ENCODE data around the gene MNAT1. TPM values are rescaled to one million over a fixed set of nuclear protein-coding genes. Genes with fewer than 3 reads are reported as not detected.
"Not testable (repeated sequence)": the region's sequence is repeated elsewhere in the genome, so short reads cannot be mapped to it uniquely, and the experiment has no call there.

MNAT1 gene
- total RNA-seq, 2 experiments from 2014 or later: 36.2 to 40.3 TPM

- H3K36me3 Mint-ChIP-seq (ENCODE audit: low read depth): peaks cover 14% of the 10 kb centered on the region
- ATAC-seq; H3K27ac Mint-ChIP-seq; H3K4me3 Mint-ChIP-seq; H3K27me3 Mint-ChIP-seq; intact Hi-C loops (cut with DNase I, micrococcal nuclease); POLR2A ChIA-PET; DNase-seq; CTCF ChIA-PET; H3K9me3 Mint-ChIP-seq (ENCODE audit: low read depth): not testable (repeated sequence)
- H3K4me1 Mint-ChIP-seq: peaks cover 13% of the 10 kb centered on the region
Observed at GRCh38 chr14:60890636-60891035, 156.1 kb downstream of the MNAT1 start.

GRCh38 chr14:60893911-60894310 lies 159.3 kb downstream of the MNAT1 start:
- CTCF ChIA-PET: no interaction called here
- Mint-ChIP-seq H3K36me3 (ENCODE audit: low read depth) (peaks cover 4% of the 10 kb centered on the region), H3K27me3 (no peaks in the 10 kb centered on the region), H3K4me3 (no peak overlapping the region), H3K27ac (no peak overlapping the region), H3K4me1 (peaks cover 13% of the 10 kb centered on the region), H3K9me3 (ENCODE audit: low read depth) (no peaks in the 10 kb centered on the region)
- DNase-seq (no peak), ATAC-seq (no peak)
- POLR2A ChIA-PET: no interaction called here
- intact Hi-C loops (cut with DNase I, micrococcal nuclease): no loop called here

GRCh38 chr14:60904381-60904780 lies 169.8 kb downstream of the MNAT1 start:
- ChIA-PET CTCF (interaction anchor here (1.7 kb wide), 1 partner anchor 12 kb away, joined by 4 read pairs; no protein-coding TSS in a partner anchor), POLR2A (no interaction called here)
- DNase-seq (no peak), ATAC-seq (no peak)
- no peaks in the 10 kb centered on the region for H3K9me3 Mint-ChIP-seq (ENCODE audit: low read depth)
- no peak overlapping the region for H3K27ac Mint-ChIP-seq
- peaks cover 6% of the 10 kb centered on the region for H3K36me3 Mint-ChIP-seq (ENCODE audit: low read depth)
- H3K27me3 Mint-ChIP-seq: no peaks in the 10 kb centered on the region
- intact Hi-C loops (cut with DNase I, micrococcal nuclease): no loop called here
- H3K4me1 Mint-ChIP-seq: no peaks in the 10 kb centered on the region
- no peak overlapping the region for H3K4me3 Mint-ChIP-seq

- ChIA-PET CTCF (interaction anchor here (1.7 kb wide), 1 partner anchor 14 kb away, joined by 4 read pairs; no protein-coding TSS in a partner anchor), POLR2A (no interaction called here)
- H3K36me3 Mint-ChIP-seq (ENCODE audit: low read depth): peaks cover 6% of the 10 kb centered on the region
- DNase-seq: no peak
- peaks cover 2% of the 10 kb centered on the region for H3K9me3 Mint-ChIP-seq (ENCODE audit: low read depth)
- no peaks in the 10 kb centered on the region for H3K27me3 Mint-ChIP-seq
- ATAC-seq: no peak
- intact Hi-C loops (cut with DNase I, micrococcal nuclease): no loop called here
- no peaks in the 10 kb centered on the region for H3K4me1 Mint-ChIP-seq
- H3K27ac Mint-ChIP-seq: no peak overlapping the region
- H3K4me3 Mint-ChIP-seq: no peak overlapping the region
Observed at GRCh38 chr14:60905923-60906322, 171.4 kb downstream of the MNAT1 start.

GRCh38 chr14:60915781-60916180 lies 181.2 kb downstream of the MNAT1 start:
- peaks cover 9% of the 10 kb centered on the region for H3K36me3 Mint-ChIP-seq (ENCODE audit: low read depth)
- H3K27me3 Mint-ChIP-seq: no peaks in the 10 kb centered on the region
- no peaks in the 10 kb centered on the region for H3K9me3 Mint-ChIP-seq (ENCODE audit: low read depth)
- ATAC-seq: no peak
- DNase-seq: no peak
- H3K4me1 Mint-ChIP-seq: no peaks in the 10 kb centered on the region
- H3K27ac Mint-ChIP-seq: no peak overlapping the region
- ChIA-PET POLR2A (no interaction called here), CTCF (interaction anchor here (0.8 kb wide), 1 partner anchor 15 kb away, joined by 5 read pairs; no protein-coding TSS in a partner anchor)
- no peak overlapping the region for H3K4me3 Mint-ChIP-seq
- intact Hi-C loops (cut with DNase I, micrococcal nuclease): no loop called here

- ATAC-seq (no peak), DNase-seq (no peak)
- Mint-ChIP-seq H3K27ac (no peak overlapping the region), H3K4me1 (no peaks in the 10 kb centered on the region), H3K4me3 (no peak overlapping the region), H3K36me3 (ENCODE audit: low read depth) (peaks cover 3% of the 10 kb centered on the region), H3K9me3 (ENCODE audit: low read depth) (no peaks in the 10 kb centered on the region), H3K27me3 (no peaks in the 10 kb centered on the region)
- CTCF ChIA-PET: no interaction called here
- intact Hi-C loops (cut with DNase I, micrococcal nuclease): no loop called here
- POLR2A ChIA-PET: no interaction called here
Observed at GRCh38 chr14:60922050-60922449, 187.5 kb downstream of the MNAT1 start.

- ATAC-seq (no peak), DNase-seq (no peak)
- no peaks in the 10 kb centered on the region for H3K36me3 Mint-ChIP-seq (ENCODE audit: low read depth)
- no peaks in the 10 kb centered on the region for H3K27me3 Mint-ChIP-seq
- H3K27ac Mint-ChIP-seq: no peak overlapping the region
- intact Hi-C loops (cut with DNase I, micrococcal nuclease): no loop called here
- ChIA-PET POLR2A (no interaction called here), CTCF (no interaction called here)
- no peaks in the 10 kb centered on the region for H3K9me3 Mint-ChIP-seq (ENCODE audit: low read depth)
- H3K4me1 Mint-ChIP-seq: no peaks in the 10 kb centered on the region
- no peak overlapping the region for H3K4me3 Mint-ChIP-seq
Observed at GRCh38 chr14:60925286-60925685, 190.7 kb downstream of the MNAT1 start.

GRCh38 chr14:60926002-60926401 lies 191.4 kb downstream of the MNAT1 start:
- Mint-ChIP-seq H3K4me3 (no peak overlapping the region), H3K9me3 (ENCODE audit: low read depth) (no peaks in the 10 kb centered on the region), H3K36me3 (ENCODE audit: low read depth) (no peaks in the 10 kb centered on the region), H3K4me1 (no peaks in the 10 kb centered on the region), H3K27me3 (no peaks in the 10 kb centered on the region), H3K27ac (no peak overlapping the region)
- ATAC-seq: no peak
- no peak for DNase-seq
- ChIA-PET CTCF (no interaction called here), POLR2A (no interaction called here)
- intact Hi-C loops (cut with DNase I, micrococcal nuclease): no loop called here

- POLR2A ChIA-PET: no interaction called here
- ATAC-seq (no peak), DNase-seq (no peak)
- Mint-ChIP-seq H3K36me3 (ENCODE audit: low read depth) (peaks cover 12% of the 10 kb centered on the region), H3K27ac (no peak overlapping the region), H3K4me3 (no peak overlapping the region), H3K4me1 (no peaks in the 10 kb centered on the region), H3K27me3 (no peaks in the 10 kb centered on the region), H3K9me3 (ENCODE audit: low read depth) (no peaks in the 10 kb centered on the region)
- intact Hi-C loops (cut with DNase I, micrococcal nuclease): no loop called here
- CTCF ChIA-PET: no interaction called here
Observed at GRCh38 chr14:60931218-60931617, 196.7 kb downstream of the MNAT1 start.

- intact Hi-C loops (cut with DNase I, micrococcal nuclease): no loop called here
- Mint-ChIP-seq H3K4me1 (no peaks in the 10 kb centered on the region), H3K36me3 (ENCODE audit: low read depth) (peaks cover 13% of the 10 kb centered on the region), H3K4me3 (no peak overlapping the region), H3K9me3 (ENCODE audit: low read depth) (peaks cover 1% of the 10 kb centered on the region), H3K27me3 (no peaks in the 10 kb centered on the region), H3K27ac (no peak overlapping the region)
- CTCF ChIA-PET: no interaction called here
- ATAC-seq (no peak), DNase-seq (no peak)
- POLR2A ChIA-PET: no interaction called here
Observed at GRCh38 chr14:60933920-60934655, 199.5 kb downstream of the MNAT1 start.

GRCh38 chr14:60935319-60935718 lies 200.8 kb downstream of the MNAT1 start:
- ATAC-seq (no peak), DNase-seq (no peak)
- Mint-ChIP-seq H3K4me3 (no peak overlapping the region), H3K36me3 (ENCODE audit: low read depth) (peaks cover 13% of the 10 kb centered on the region), H3K9me3 (ENCODE audit: low read depth) (peaks cover 1% of the 10 kb centered on the region), H3K4me1 (no peaks in the 10 kb centered on the region), H3K27ac (no peak overlapping the region), H3K27me3 (no peaks in the 10 kb centered on the region)
- POLR2A ChIA-PET: no interaction called here
- CTCF ChIA-PET: no interaction called here
- intact Hi-C loops (cut with DNase I, micrococcal nuclease): no loop called here

- H3K36me3 Mint-ChIP-seq (ENCODE audit: low read depth): peaks cover 10% of the 10 kb centered on the region
- no peaks in the 10 kb centered on the region for H3K9me3 Mint-ChIP-seq (ENCODE audit: low read depth)
- ATAC-seq (no peak), DNase-seq (no peak)
- no peak overlapping the region for H3K27ac Mint-ChIP-seq
- intact Hi-C loops (cut with DNase I, micrococcal nuclease): no loop called here
- CTCF ChIA-PET: no interaction called here
- POLR2A ChIA-PET: no interaction called here
- no peaks in the 10 kb centered on the region for H3K27me3 Mint-ChIP-seq
- H3K4me1 Mint-ChIP-seq: peaks cover 14% of the 10 kb centered on the region
- no peak overlapping the region for H3K4me3 Mint-ChIP-seq
Observed at GRCh38 chr14:60943637-60944032, 209.1 kb downstream of the MNAT1 start.

Data from activated CD4-positive, alpha-beta T cell treated with anti-CD3 and anti-CD28 coated beads for 36 hours (primary cell).